Suprapubic skin (tissue), 4 donors: ENCODE measurements around the gene DUS3L. TPM values are rescaled to one million over a fixed set of nuclear protein-coding genes. Genes with fewer than 3 reads are reported as not detected.

Source experiments
- DNase-seq, 2 donors: peaks; one replicate each; pipeline ENCODE4 v3.0.0-alpha.2; 2019; ENCODE audit warnings: low spot score in 2 of 2
- H3K27ac ChIP-seq: fragments of 200-600 bp; sonication (generic); one replicate; pipeline ENCODE4 v1.5.1; 2019
- H3K27me3 ChIP-seq: fragments of 200-600 bp; sonication (generic); one replicate; pipeline ENCODE4 v1.5.1; 2019
- H3K36me3 ChIP-seq: fragments of 200-600 bp; sonication (generic); one replicate; pipeline ENCODE4 v1.5.1; 2019
- H3K4me1 ChIP-seq: fragments of 200-600 bp; sonication (generic); one replicate; pipeline ENCODE4 v1.5.1; 2019
- H3K4me3 ChIP-seq: fragments of 200-600 bp; sonication (generic); one replicate; pipeline ENCODE4 v1.5.1; 2019; ENCODE audit warnings: mild to moderate bottlenecking
- H3K9me3 ChIP-seq: fragments of 200-600 bp; sonication (generic); one replicate; pipeline ENCODE4 v1.5.1; 2019
- EP300 ChIP-seq: sonication (generic); formaldehyde crosslinking; IDR thresholded peaks from one replicate; pipeline ENCODE4 v1.6.1; 2017; ENCODE audit warnings: antibody characterized with exemption
- POLR2A ChIP-seq, 2 donors: fragments of 450-650 bp; IDR thresholded peaks; one replicate each; pipeline ENCODE4 v1.6.1; 2017; ENCODE audit warnings: antibody characterized with exemption in 2 of 2, mild to moderate bottlenecking in 2 of 2, moderate library complexity in 2 of 2
- POLR2AphosphoS5 ChIP-seq, 3 donors: sonication (generic); formaldehyde crosslinking; IDR thresholded peaks; one replicate each; pipeline ENCODE4 v1.6.1; 2017; ENCODE audit warnings: antibody characterized with exemption in 3 of 3
- WGBS: methylation state at CpG from one replicate; pipeline ENCODE4 v1.1.5; 2018; 5-methylcytosine and 5-hydroxymethylcytosine counted together
- total RNA-seq, 4 donors: library from RNA; depleted of rRNA; stranded (reverse); fragments of >200 nt; gene quantifications; one replicate each; pipeline ENCODE4 v1.1.0, GENCODE V29; 2016
- TF ChIP-seq, protein P1 (sequence below), 2 donors: fragments of 200-600 bp in 1 of 2; fragments of 450-650 bp in 1 of 2; sonication (generic) in 1 of 2; IDR thresholded peaks; one replicate each; pipeline ENCODE4 v1.5.1; 2016 to 2019; ENCODE audit warnings: antibody characterized with exemption in 2 of 2, mild to moderate bottlenecking in 1 of 2, moderate library complexity in 1 of 2

DUS3L gene
- total RNA-seq, 4 donors from 2014 or later = 28.8 to 58.5 (median 43.8) TPM

DNA sequence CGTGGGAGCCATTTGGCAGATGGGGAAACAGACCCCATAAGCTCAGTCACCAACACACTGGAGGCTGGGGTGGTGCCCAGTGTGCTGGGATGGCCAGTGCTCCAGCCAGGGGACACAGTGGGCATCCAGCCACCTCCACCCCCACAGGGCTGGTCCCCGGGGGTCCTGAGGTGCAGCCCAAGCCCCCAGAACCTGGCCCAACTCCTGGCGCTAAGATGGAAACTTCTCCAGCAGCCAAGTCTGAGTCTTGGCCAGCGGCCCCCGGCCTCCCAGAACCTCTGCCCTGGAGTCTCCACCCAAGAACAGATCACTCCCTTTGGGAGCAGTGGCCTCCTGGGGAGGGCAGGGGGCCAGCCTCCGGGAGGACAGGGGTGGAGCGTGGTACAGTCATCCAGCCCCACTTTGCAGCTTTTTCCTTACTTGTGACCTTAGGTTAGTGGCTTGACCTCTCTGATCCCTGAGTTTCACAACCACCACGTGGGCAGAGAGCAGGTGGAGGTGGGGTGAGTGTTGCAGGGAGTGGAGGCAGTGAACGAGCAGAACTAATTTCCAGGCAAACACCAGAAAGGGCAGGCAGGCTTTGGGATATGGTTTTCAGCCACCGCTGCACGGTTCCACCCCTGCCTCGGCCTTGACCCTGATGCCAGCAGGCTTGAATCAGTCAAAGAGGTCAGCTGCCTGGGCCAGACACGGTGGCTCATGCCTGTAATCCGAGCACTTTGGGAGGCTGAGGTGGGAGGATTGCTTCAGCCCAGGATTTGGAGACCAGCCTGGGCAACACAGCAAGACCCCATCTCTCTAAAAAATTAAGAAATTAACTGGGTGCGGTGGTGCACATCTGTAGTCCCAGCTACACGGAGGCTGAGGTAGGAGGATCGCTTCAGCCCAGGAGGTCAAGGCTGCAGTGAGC lies 9.7 kb upstream of the DUS3L start:
- peaks cover 16% of the 10 kb centered on the region for H3K27me3 ChIP-seq
- 83% methylated on average over 13 of the region's 17 CpGs for WGBS
- TF ChIP-seq POLR2AphosphoS5 (IDR thresholded peaks at IDR 0.05) (no peak), EP300 (no peak), POLR2A (IDR thresholded peaks at IDR 0.05) (no peak)
- TF ChIP-seq, protein P1, sequence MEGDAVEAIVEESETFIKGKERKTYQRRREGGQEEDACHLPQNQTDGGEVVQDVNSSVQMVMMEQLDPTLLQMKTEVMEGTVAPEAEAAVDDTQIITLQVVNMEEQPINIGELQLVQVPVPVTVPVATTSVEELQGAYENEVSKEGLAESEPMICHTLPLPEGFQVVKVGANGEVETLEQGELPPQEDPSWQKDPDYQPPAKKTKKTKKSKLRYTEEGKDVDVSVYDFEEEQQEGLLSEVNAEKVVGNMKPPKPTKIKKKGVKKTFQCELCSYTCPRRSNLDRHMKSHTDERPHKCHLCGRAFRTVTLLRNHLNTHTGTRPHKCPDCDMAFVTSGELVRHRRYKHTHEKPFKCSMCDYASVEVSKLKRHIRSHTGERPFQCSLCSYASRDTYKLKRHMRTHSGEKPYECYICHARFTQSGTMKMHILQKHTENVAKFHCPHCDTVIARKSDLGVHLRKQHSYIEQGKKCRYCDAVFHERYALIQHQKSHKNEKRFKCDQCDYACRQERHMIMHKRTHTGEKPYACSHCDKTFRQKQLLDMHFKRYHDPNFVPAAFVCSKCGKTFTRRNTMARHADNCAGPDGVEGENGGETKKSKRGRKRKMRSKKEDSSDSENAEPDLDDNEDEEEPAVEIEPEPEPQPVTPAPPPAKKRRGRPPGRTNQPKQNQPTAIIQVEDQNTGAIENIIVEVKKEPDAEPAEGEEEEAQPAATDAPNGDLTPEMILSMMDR (IDR thresholded peaks at IDR 0.05) = no peak
- H3K9me3 ChIP-seq = no peaks in the 10 kb centered on the region
- peaks cover 40% of the 10 kb centered on the region for H3K4me1 ChIP-seq
- H3K36me3 ChIP-seq = no peaks in the 10 kb centered on the region
- H3K4me3 ChIP-seq = no peak overlapping the region
- no peak for DNase-seq
- H3K27ac ChIP-seq = no peak overlapping the region

- DNase-seq = no peak
- H3K4me3 ChIP-seq = no peak overlapping the region
- H3K27ac ChIP-seq = no peak overlapping the region
- TF ChIP-seq POLR2A (IDR thresholded peaks at IDR 0.05) (no peak), EP300 (no peak), POLR2AphosphoS5 (IDR thresholded peaks at IDR 0.05) (no peak)
- TF ChIP-seq, protein P1 (IDR thresholded peaks at IDR 0.05) = no peak
- WGBS = 48% methylated on average over 27 of the region's 37 CpGs
- peaks cover 38% of the 10 kb centered on the region for H3K4me1 ChIP-seq
- H3K9me3 ChIP-seq = no peaks in the 10 kb centered on the region
- H3K36me3 ChIP-seq = no peaks in the 10 kb centered on the region
- peaks cover 9% of the 10 kb centered on the region for H3K27me3 ChIP-seq
Observed at GRCh38 chr19:5799247-5800241, 8.6 kb upstream of the DUS3L start.

DNA sequence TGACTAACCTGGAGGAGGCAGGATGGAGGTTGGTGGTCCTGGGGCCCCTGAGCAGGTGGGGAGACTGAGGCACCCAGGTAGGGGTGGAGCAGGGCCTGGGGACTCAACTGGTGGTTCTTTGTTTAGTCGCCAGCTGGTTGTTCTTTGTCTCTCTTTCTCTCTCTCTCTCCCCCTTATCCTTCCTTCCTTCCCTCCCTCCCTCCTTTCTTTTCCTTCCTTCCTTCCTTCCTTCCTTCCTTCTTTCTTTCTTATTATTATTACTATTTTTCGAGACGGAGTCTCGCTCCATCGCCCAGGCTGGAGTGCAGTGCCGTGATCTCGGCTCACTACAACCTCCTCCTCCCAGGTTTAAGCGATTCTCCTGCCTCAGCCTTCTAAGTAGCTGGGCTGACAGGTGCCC lies 7.3 kb upstream of the DUS3L start:
- Histone ChIP-seq H3K4me3 (no peak overlapping the region), H3K4me1 (peaks cover 27% of the 10 kb centered on the region), H3K27me3 (peaks cover 7% of the 10 kb centered on the region), H3K36me3 (no peaks in the 10 kb centered on the region), H3K9me3 (no peaks in the 10 kb centered on the region), H3K27ac (no peak overlapping the region)
- TF ChIP-seq POLR2A (IDR thresholded peaks at IDR 0.05) = no peak
- TF ChIP-seq, protein P1 (IDR thresholded peaks at IDR 0.05) = no peak
- TF ChIP-seq EP300 = no peak
- TF ChIP-seq POLR2AphosphoS5 (IDR thresholded peaks at IDR 0.05) = no peak
- DNase-seq = no peak
- 86% methylated on average over 8 of the region's 8 CpGs for WGBS

- H3K4me3 ChIP-seq = no peak overlapping the region
- no peak for TF ChIP-seq POLR2AphosphoS5 (IDR thresholded peaks at IDR 0.05)
- TF ChIP-seq EP300 = no peak
- TF ChIP-seq, protein P1 (IDR thresholded peaks at IDR 0.05) = no peak
- no peak for TF ChIP-seq POLR2A (IDR thresholded peaks at IDR 0.05)
- peaks cover 10% of the 10 kb centered on the region for H3K4me1 ChIP-seq
- H3K27me3 ChIP-seq = no peaks in the 10 kb centered on the region
- no peaks in the 10 kb centered on the region for H3K36me3 ChIP-seq
- WGBS = 87% methylated on average over 7 of the region's 7 CpGs
- no peak for DNase-seq
- H3K27ac ChIP-seq = no peak overlapping the region
- no peaks in the 10 kb centered on the region for H3K9me3 ChIP-seq
Observed at GRCh38 chr19:5795382-5795919, 4.5 kb upstream of the DUS3L start.
